ENCODE results near the gene PFKFB4.
A peak's percentile ranks its signal among the peaks of the same experiment; 100 is the strongest.
"Not testable (repeated sequence)": the region's sequence is repeated elsewhere in the genome, so short reads cannot be mapped to it uniquely, and the experiment has no call there.

Gene PFKFB4

GRCh38 chr3:48492461-48493202, 64.0 kb downstream of the PFKFB4 start:
- DNase-seq (ENCODE audit: low read depth in 3 of 3) = no peak

GRCh38 chr3:48486952-48487351, 69.7 kb downstream of the PFKFB4 start:
- DNase-seq (ENCODE audit: low read depth in 3 of 3) = no peak

- not testable (repeated sequence) for DNase-seq (ENCODE audit: low read depth in 3 of 3)
Measured at GRCh38 chr3:48482822-48483221, 73.8 kb downstream of the PFKFB4 start.

GRCh38 chr3:48480891-48481290, 75.7 kb downstream of the PFKFB4 start:
- DNase-seq (ENCODE audit: low read depth in 3 of 3) = not testable (repeated sequence)

GRCh38 chr3:48478626-48479555, 77.7 kb downstream of the PFKFB4 start:
- no peak for DNase-seq (ENCODE audit: low read depth in 3 of 3)

GRCh38 chr3:48477959-48478520, 78.6 kb downstream of the PFKFB4 start:
- DNase-seq (ENCODE audit: low read depth in 3 of 3) = no peak

GRCh38 chr3:48476426-48477053, 80.1 kb downstream of the PFKFB4 start:
- no peak for DNase-seq (ENCODE audit: low read depth in 3 of 3)

GRCh38 chr3:48475188-48475587, 81.4 kb downstream of the PFKFB4 start:
- no peak for DNase-seq (ENCODE audit: low read depth in 3 of 3)

- no peak for DNase-seq (ENCODE audit: low read depth in 3 of 3)
Measured at GRCh38 chr3:48474619-48475018, 82.0 kb downstream of the PFKFB4 start.

GRCh38 chr3:48474031-48474430, 82.6 kb downstream of the PFKFB4 start:
- DNase-seq (ENCODE audit: low read depth in 3 of 3) = not testable (repeated sequence)

GRCh38 chr3:48473617-48473952, 83.0 kb downstream of the PFKFB4 start:
- DNase-seq (ENCODE audit: low read depth in 3 of 3) = no peak

GRCh38 chr3:48472923-48473616, 83.5 kb downstream of the PFKFB4 start:
- peak; percentile 89 to 97 (median 91) for DNase-seq (ENCODE audit: low read depth in 3 of 3)

- DNase-seq (ENCODE audit: low read depth in 3 of 3) = no peak
Measured at GRCh38 chr3:48472673-48472922, 84.0 kb downstream of the PFKFB4 start.

- no peak for DNase-seq (ENCODE audit: low read depth in 3 of 3)
Measured at GRCh38 chr3:48470286-48470685, 86.3 kb downstream of the PFKFB4 start.

- DNase-seq (ENCODE audit: low read depth in 3 of 3) = no peak
Measured at GRCh38 chr3:48469046-48469915, 87.3 kb downstream of the PFKFB4 start.

GRCh38 chr3:48468329-48468731, 88.3 kb downstream of the PFKFB4 start:
- DNase-seq (ENCODE audit: low read depth in 3 of 3) = no peak

Data from stimulated activated CD4-positive, alpha-beta T cell treated with anti-CD3 and anti-CD28 coated beads, TNF-alpha, amount 100 ng/mL, for 24 hours (primary cell).